Trophoblast cell (in vitro differentiated cells and primary cell): ENCODE data around the gene TBC1D5.
A peak's percentile ranks its signal among the peaks of the same experiment; 100 is the strongest.

Source experiments
- DNase-seq, 2 donors: peaks; one replicate each; pipeline ENCODE4 v3.0.0-alpha.2; 2016
- H2AFZ ChIP-seq: 2 replicates; pipeline ENCODE4 v1.6.1; 2013; ENCODE audit warnings: low read length, moderate library complexity, mild to moderate bottlenecking; ENCODE audit not compliant: insufficient read depth, poor library complexity
- H2AK5ac ChIP-seq: 2 replicates; pipeline ENCODE4 v1.6.1; 2013; ENCODE audit warnings: mild to moderate bottlenecking, low read length
- H2BK120ac ChIP-seq: 2 replicates; pipeline ENCODE4 v1.6.1; 2013; ENCODE audit warnings: low read length, mild to moderate bottlenecking, moderate library complexity; ENCODE audit not compliant: insufficient read depth, poor library complexity
- H2BK12ac ChIP-seq: 2 replicates; pipeline ENCODE4 v1.6.1; 2013; ENCODE audit warnings: mild to moderate bottlenecking, low read length, moderate library complexity
- H2BK5ac ChIP-seq: 2 replicates; pipeline ENCODE4 v1.6.1; 2013; ENCODE audit warnings: low read length, low read depth, moderate library complexity, mild to moderate bottlenecking; ENCODE audit not compliant: poor library complexity
- H3K14ac ChIP-seq: 2 replicates; pipeline ENCODE4 v1.6.1; 2013; ENCODE audit warnings: mild to moderate bottlenecking, low read length
- H3K18ac ChIP-seq: 2 replicates; pipeline ENCODE4 v1.6.1; 2013; ENCODE audit warnings: mild to moderate bottlenecking, low read length
- H3K23ac ChIP-seq: 2 replicates; pipeline ENCODE4 v1.6.1; 2013; ENCODE audit warnings: low read length
- H3K27ac ChIP-seq: 2 replicates; pipeline ENCODE4 v1.5.1; 2013; ENCODE audit warnings: low read depth, mild to moderate bottlenecking, inconsistent platforms, low read length, moderate library complexity
- H3K27me3 ChIP-seq: 2 replicates; pipeline ENCODE4 v1.6.1; 2013; ENCODE audit warnings: inconsistent platforms, mild to moderate bottlenecking, low read length, moderate library complexity; ENCODE audit not compliant: insufficient read depth
- H3K36me3 ChIP-seq, 2 experiments: 1 replicate in 1 of 2; 2 replicates in 1 of 2; pipeline ENCODE4 v1.6.1; 2013; ENCODE audit warnings: low read length in 2 of 2, mild to moderate bottlenecking in 2 of 2, moderate library complexity in 1 of 2; ENCODE audit not compliant: insufficient read depth in 2 of 2, control insufficient read depth in 1 of 2
- H3K4ac ChIP-seq: 2 replicates; pipeline ENCODE4 v1.6.1; 2013; ENCODE audit warnings: low read depth, mild to moderate bottlenecking, low read length, moderate library complexity
- H3K4me1 ChIP-seq, 2 experiments: 1 replicate in 1 of 2; 2 replicates in 1 of 2; pipeline ENCODE4 v1.6.1; 2013; ENCODE audit warnings: low read length in 2 of 2, mild to moderate bottlenecking in 2 of 2, moderate library complexity in 1 of 2; ENCODE audit not compliant: insufficient read depth in 2 of 2, control insufficient read depth in 1 of 2
- H3K4me2 ChIP-seq: 2 replicates; pipeline ENCODE4 v1.6.1; 2013; ENCODE audit warnings: inconsistent platforms, mild to moderate bottlenecking, low read length, moderate library complexity
- H3K4me3 ChIP-seq: 2 replicates; pipeline ENCODE4 v1.5.1; 2013; ENCODE audit warnings: mild to moderate bottlenecking, low read depth, low read length, inconsistent platforms
- H3K79me1 ChIP-seq: one replicate; pipeline ENCODE4 v1.6.1; 2013; ENCODE audit warnings: low read length
- H3K79me2 ChIP-seq: 2 replicates; pipeline ENCODE4 v1.6.1; 2013; ENCODE audit warnings: low read length, mild to moderate bottlenecking; ENCODE audit not compliant: control insufficient read depth, insufficient read depth, poor library complexity
- H3K9ac ChIP-seq: 2 replicates; pipeline ENCODE4 v1.6.1; 2013; ENCODE audit warnings: mild to moderate bottlenecking, low read length
- H3K9me3 ChIP-seq: 2 replicates; pipeline ENCODE4 v1.6.1; 2013; ENCODE audit warnings: low read depth, mild to moderate bottlenecking, control low read depth, inconsistent platforms, low read length; ENCODE audit not compliant: insufficient read depth
- H4K12ac ChIP-seq: 2 replicates; pipeline ENCODE4 v1.6.1; 2013; ENCODE audit warnings: low read depth, mild to moderate bottlenecking, low read length, moderate library complexity
- H4K8ac ChIP-seq: 2 replicates; pipeline ENCODE4 v1.6.1; 2013; ENCODE audit warnings: low read depth, mild to moderate bottlenecking, low read length, moderate library complexity
- H4K91ac ChIP-seq: one replicate; pipeline ENCODE4 v1.6.1; 2013; ENCODE audit warnings: low read depth, mild to moderate bottlenecking, low read length, moderate library complexity
- WGBS: extraction: QIAGEN DNeasy Blood & Tissue Kit; methylation state at CpG from one replicate; pipeline ENCODE4 v1.1.7; 2013; ENCODE audit warnings: missing lambda C conversion rate; ENCODE audit not compliant: insufficient read length, insufficient coverage; ENCODE audit errors: extremely low coverage; 5-methylcytosine and 5-hydroxymethylcytosine counted together

TBC1D5 gene

DNA sequence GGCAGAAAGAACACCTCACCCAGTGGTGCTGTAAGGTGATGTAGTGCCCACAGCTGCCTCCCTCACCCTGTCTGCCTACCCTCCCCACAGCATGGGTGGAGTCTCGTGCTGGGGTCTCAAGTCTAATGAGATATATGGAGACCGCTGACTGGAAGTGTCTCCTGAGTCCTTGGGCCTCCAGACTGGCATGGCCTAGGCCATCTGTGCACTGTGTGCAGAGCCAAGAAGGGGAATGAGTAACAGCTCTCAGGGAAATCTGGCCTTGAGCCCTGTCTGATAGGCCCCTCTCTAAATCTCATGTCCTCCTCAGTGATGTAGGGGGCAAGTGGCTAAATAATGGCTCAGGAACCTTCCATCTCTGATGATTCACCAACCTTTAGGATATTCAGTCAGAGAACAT is 580.3 kb downstream of the TBC1D5 start:
- Histone ChIP-seq H3K4me3 (no peak overlapping the region), H3K27me3 (no peaks in the 10 kb centered on the region), H2AFZ (peak overlapping the region; percentile 45), H4K12ac (no peak overlapping the region), H3K79me1 (no peaks in the 10 kb centered on the region), H3K9ac (no peak overlapping the region), H3K14ac (no peak overlapping the region), H3K4me1 (no peaks in the 10 kb centered on the region), H3K79me2 (no peaks in the 10 kb centered on the region), H3K18ac (no peak overlapping the region), H4K91ac (no peak overlapping the region), H2BK5ac (no peak overlapping the region), H4K8ac (no peak overlapping the region), H3K4ac (no peak overlapping the region), H2AK5ac (no peak overlapping the region), H2BK12ac (no peak overlapping the region), H3K27ac (no peak overlapping the region), H2BK120ac (no peak overlapping the region), H3K9me3 (no peaks in the 10 kb centered on the region), H3K4me2 (no peak overlapping the region), H3K36me3 (peaks cover 8 to 15% of the 10 kb centered on the region in 2 experiments), H3K23ac (no peak overlapping the region)
- WGBS, result no CpG with 5 or more reads among the region's 2 CpGs
- DNase-seq, result no peak

GRCh38 chr3:17160597-17160996 is 581.8 kb downstream of the TBC1D5 start:
- Histone ChIP-seq H2AK5ac (no peak overlapping the region), H3K9me3 (peaks cover 1% of the 10 kb centered on the region), H4K8ac (no peak overlapping the region), H2BK120ac (no peak overlapping the region), H2BK12ac (no peak overlapping the region), H3K79me2 (no peaks in the 10 kb centered on the region), H3K4me2 (no peak overlapping the region), H4K91ac (no peak overlapping the region), H3K4ac (no peak overlapping the region), H3K27me3 (no peaks in the 10 kb centered on the region), H4K12ac (no peak overlapping the region), H3K36me3 (peaks cover 6 to 10% of the 10 kb centered on the region in 2 experiments), H3K4me3 (no peak overlapping the region), H2AFZ (no peak overlapping the region), H3K14ac (no peak overlapping the region), H3K4me1 (no peaks in the 10 kb centered on the region), H3K27ac (no peak overlapping the region), H3K18ac (no peak overlapping the region), H3K9ac (no peak overlapping the region), H3K79me1 (no peaks in the 10 kb centered on the region), H3K23ac (no peak overlapping the region), H2BK5ac (no peak overlapping the region)
- DNase-seq, result no peak
- no CpG with 5 or more reads among the region's 4 CpGs for WGBS

- no peak overlapping the region for H3K4me2 ChIP-seq
- H3K79me2 ChIP-seq, result no peaks in the 10 kb centered on the region
- no peak overlapping the region for H3K27ac ChIP-seq
- peaks cover 1% of the 10 kb centered on the region for H3K9me3 ChIP-seq
- no peak overlapping the region for H2BK5ac ChIP-seq
- no CpG with 5 or more reads among the region's 8 CpGs for WGBS
- H3K27me3 ChIP-seq, result no peaks in the 10 kb centered on the region
- no peak overlapping the region for H3K9ac ChIP-seq
- H4K91ac ChIP-seq, result no peak overlapping the region
- H3K4me1 ChIP-seq, result no peaks in the 10 kb centered on the region
- H2AK5ac ChIP-seq, result no peak overlapping the region
- no peak overlapping the region for H2BK120ac ChIP-seq
- H3K14ac ChIP-seq, result no peak overlapping the region
- H3K4me3 ChIP-seq, result no peak overlapping the region
- peaks cover 8 to 9% of the 10 kb centered on the region in 2 experiments for H3K36me3 ChIP-seq
- H3K4ac ChIP-seq, result no peak overlapping the region
- H2AFZ ChIP-seq, result no peak overlapping the region
- DNase-seq, result no peak
- H3K23ac ChIP-seq, result no peak overlapping the region
- no peak overlapping the region for H4K8ac ChIP-seq
- H2BK12ac ChIP-seq, result no peak overlapping the region
- no peak overlapping the region for H4K12ac ChIP-seq
- no peak overlapping the region for H3K18ac ChIP-seq
- no peaks in the 10 kb centered on the region for H3K79me1 ChIP-seq
Observed at GRCh38 chr3:17158941-17159682, 583.3 kb downstream of the TBC1D5 start.

GRCh38 chr3:17157713-17158112 is 584.7 kb downstream of the TBC1D5 start:
- no peak overlapping the region for H3K23ac ChIP-seq
- no peak overlapping the region for H2AK5ac ChIP-seq
- WGBS, result no CpG with 5 or more reads among the region's 2 CpGs
- H3K4me2 ChIP-seq, result no peak overlapping the region
- H4K91ac ChIP-seq, result no peak overlapping the region
- H3K18ac ChIP-seq, result no peak overlapping the region
- no peak for DNase-seq
- H2BK5ac ChIP-seq, result no peak overlapping the region
- no peak overlapping the region for H3K14ac ChIP-seq
- H2BK120ac ChIP-seq, result no peak overlapping the region
- no peak overlapping the region for H4K8ac ChIP-seq
- no peak overlapping the region for H2AFZ ChIP-seq
- H3K36me3 ChIP-seq, result peaks cover 11 to 13% of the 10 kb centered on the region in 2 experiments
- no peaks in the 10 kb centered on the region for H3K79me1 ChIP-seq
- H4K12ac ChIP-seq, result no peak overlapping the region
- H3K4ac ChIP-seq, result no peak overlapping the region
- H3K4me1 ChIP-seq, result no peaks in the 10 kb centered on the region
- H2BK12ac ChIP-seq, result no peak overlapping the region
- H3K9me3 ChIP-seq, result peaks cover 3% of the 10 kb centered on the region
- H3K9ac ChIP-seq, result no peak overlapping the region
- H3K27ac ChIP-seq, result no peak overlapping the region
- no peaks in the 10 kb centered on the region for H3K79me2 ChIP-seq
- no peak overlapping the region for H3K4me3 ChIP-seq
- H3K27me3 ChIP-seq, result no peaks in the 10 kb centered on the region
